Transverse colon (tissue), 4 donors: ENCODE data around the gene PAGE4. TPM values are rescaled to one million over a fixed set of nuclear protein-coding genes. Genes with fewer than 3 reads are reported as not detected.

Experiments
- DNase-seq: peaks from one replicate; pipeline ENCODE4 v3.0.0-alpha.2; 2019
- H3K27ac ChIP-seq, 4 donors: fragments of 200-600 bp; sonication (generic); 2 replicates each; pipeline ENCODE4 v1.5.1; 2016 to 2018; ENCODE audit warnings: inconsistent platforms in 4 of 4
- H3K27me3 ChIP-seq: fragments of 200-600 bp; sonication (generic); 2 replicates; pipeline ENCODE4 v1.5.1; 2017; ENCODE audit warnings: inconsistent platforms
- H3K36me3 ChIP-seq, 4 donors: fragments of 200-600 bp; sonication (generic); 2 replicates each; pipeline ENCODE4 v1.5.1; 2017 to 2019; ENCODE audit warnings: inconsistent platforms in 4 of 4
- H3K4me1 ChIP-seq, 4 donors: fragments of 200-600 bp; sonication (generic); 2 replicates each; pipeline ENCODE4 v1.5.1; 2017 to 2020; ENCODE audit warnings: inconsistent platforms in 4 of 4
- H3K4me3 ChIP-seq, 4 donors: fragments of 200-600 bp; sonication (generic); 1 replicate in 1 of 4; 2 replicates in 3 of 4; pipeline versions ENCODE4 v1.5.1 to v1.6.1; 2017 to 2019; ENCODE audit warnings: inconsistent platforms in 4 of 4
- H3K9me3 ChIP-seq, 2 donors: fragments of 200-600 bp; sonication (generic); 2 replicates each; pipeline ENCODE4 v1.5.1; 2017 to 2019; ENCODE audit warnings: inconsistent platforms in 2 of 2
- EP300 ChIP-seq: sonication (generic); formaldehyde crosslinking; IDR thresholded peaks from one replicate; pipeline ENCODE4 v1.6.1; 2017; ENCODE audit warnings: antibody characterized with exemption, low read depth
- POLR2A ChIP-seq: fragments of 450-650 bp; IDR thresholded peaks from one replicate; pipeline ENCODE4 v1.6.1; 2016; ENCODE audit warnings: antibody characterized with exemption, mild to moderate bottlenecking, moderate library complexity
- POLR2AphosphoS5 ChIP-seq, 3 donors: sonication (generic); formaldehyde crosslinking; IDR thresholded peaks; one replicate each; pipeline ENCODE4 v1.6.1; 2016; ENCODE audit warnings: antibody characterized with exemption in 3 of 3
- WGBS, 2 donors: methylation state at CpG; one replicate each; pipeline ENCODE4 v1.1.5; 2018; ENCODE audit warnings: low coverage in 1 of 2; 5-methylcytosine and 5-hydroxymethylcytosine counted together
- in situ Hi-C, 4 donors: fragments of 200-750 bp; cut with MboI; loops; one replicate each; pipeline versions ENCODE4 v1.15.0 to v1.15.1; 2017; ENCODE audit warnings: low sequenced_read_pairs in 3 of 4, low pct_ligation_motif_present in 1 of 4, low pct_unique_long_range_greater_than_20kb in 1 of 4
- intact Hi-C: fragments of 100-400 bp; cut with DNase I; formaldehyde crosslinking; loops from one replicate; pipeline ENCODE4 v1.15.1; 2023; ENCODE audit warnings: low total_unique reads
- total RNA-seq, 4 donors: library from RNA; depleted of rRNA; stranded (reverse); fragments of >200 nt; gene quantifications; one replicate each; pipeline ENCODE4 v1.1.0, GENCODE V29; 2016
- TF ChIP-seq, protein P1 (sequence below), 5 experiments: fragments of 200-600 bp in 3 of 5; fragments of 450-650 bp in 2 of 5; sonication (generic) in 3 of 5; IDR thresholded peaks; 1 replicate in 2 of 5; 2 replicates in 3 of 5; pipeline ENCODE4 v1.5.1; 2016 to 2017; ENCODE audit warnings: antibody characterized with exemption in 5 of 5, inconsistent platforms in 3 of 5, mild to moderate bottlenecking in 2 of 5, moderate library complexity in 1 of 5

The PAGE4 gene, protein sequence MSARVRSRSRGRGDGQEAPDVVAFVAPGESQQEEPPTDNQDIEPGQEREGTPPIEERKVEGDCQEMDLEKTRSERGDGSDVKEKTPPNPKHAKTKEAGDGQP
- total RNA-seq: not detected

DNA sequence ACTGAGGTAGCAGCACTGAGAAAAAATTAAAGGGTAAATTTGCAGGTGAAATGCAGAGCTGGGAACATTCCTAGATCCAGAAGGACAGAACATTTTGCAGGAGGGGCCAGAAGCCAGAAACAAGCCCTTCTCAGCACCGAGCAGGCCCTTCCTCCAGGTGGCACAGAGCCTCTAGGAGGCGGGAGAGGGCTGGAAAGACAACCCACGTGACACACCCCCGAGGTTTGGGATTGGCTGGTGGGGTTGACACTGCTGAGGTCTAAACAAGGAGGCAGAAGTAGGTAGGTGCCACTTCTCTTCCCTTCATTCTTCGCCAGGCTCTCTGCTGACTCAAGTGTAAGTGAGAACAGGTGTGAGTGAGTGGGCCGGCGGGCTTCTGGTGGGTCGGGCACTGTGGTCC lies at the start of gene PAGE4:
TSS of gene PAGE4 (plus strand) at position 288 of the 400 bp plus-strand sequence. CDS start 1,126 bp downstream, outside the sequence.
- Histone ChIP-seq H3K27me3 (no peaks in the 10 kb centered on the region), H3K4me3 (no peak within 1 kb of the TSS), H3K36me3 (no peaks in the 10 kb centered on the region), H3K9me3 (no peaks in the 10 kb centered on the region), H3K27ac (no peak within 1 kb of the TSS), H3K4me1 (no peaks in the 10 kb centered on the region)
- 68% methylated on average over 8 of the region's 8 CpGs; no CpG with 5 or more reads in 1 of the 2 donors for WGBS, 2 donors
- in situ Hi-C loops (no loop called here), intact Hi-C loops (no loop called here)
- TF ChIP-seq EP300 (no peak), POLR2A (no peak), POLR2AphosphoS5 (IDR thresholded peaks at IDR 0.05) (no peak)
- TF ChIP-seq, protein P1, sequence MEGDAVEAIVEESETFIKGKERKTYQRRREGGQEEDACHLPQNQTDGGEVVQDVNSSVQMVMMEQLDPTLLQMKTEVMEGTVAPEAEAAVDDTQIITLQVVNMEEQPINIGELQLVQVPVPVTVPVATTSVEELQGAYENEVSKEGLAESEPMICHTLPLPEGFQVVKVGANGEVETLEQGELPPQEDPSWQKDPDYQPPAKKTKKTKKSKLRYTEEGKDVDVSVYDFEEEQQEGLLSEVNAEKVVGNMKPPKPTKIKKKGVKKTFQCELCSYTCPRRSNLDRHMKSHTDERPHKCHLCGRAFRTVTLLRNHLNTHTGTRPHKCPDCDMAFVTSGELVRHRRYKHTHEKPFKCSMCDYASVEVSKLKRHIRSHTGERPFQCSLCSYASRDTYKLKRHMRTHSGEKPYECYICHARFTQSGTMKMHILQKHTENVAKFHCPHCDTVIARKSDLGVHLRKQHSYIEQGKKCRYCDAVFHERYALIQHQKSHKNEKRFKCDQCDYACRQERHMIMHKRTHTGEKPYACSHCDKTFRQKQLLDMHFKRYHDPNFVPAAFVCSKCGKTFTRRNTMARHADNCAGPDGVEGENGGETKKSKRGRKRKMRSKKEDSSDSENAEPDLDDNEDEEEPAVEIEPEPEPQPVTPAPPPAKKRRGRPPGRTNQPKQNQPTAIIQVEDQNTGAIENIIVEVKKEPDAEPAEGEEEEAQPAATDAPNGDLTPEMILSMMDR (IDR thresholded peaks at IDR 0.05): no peak
- no peak for DNase-seq

DNA sequence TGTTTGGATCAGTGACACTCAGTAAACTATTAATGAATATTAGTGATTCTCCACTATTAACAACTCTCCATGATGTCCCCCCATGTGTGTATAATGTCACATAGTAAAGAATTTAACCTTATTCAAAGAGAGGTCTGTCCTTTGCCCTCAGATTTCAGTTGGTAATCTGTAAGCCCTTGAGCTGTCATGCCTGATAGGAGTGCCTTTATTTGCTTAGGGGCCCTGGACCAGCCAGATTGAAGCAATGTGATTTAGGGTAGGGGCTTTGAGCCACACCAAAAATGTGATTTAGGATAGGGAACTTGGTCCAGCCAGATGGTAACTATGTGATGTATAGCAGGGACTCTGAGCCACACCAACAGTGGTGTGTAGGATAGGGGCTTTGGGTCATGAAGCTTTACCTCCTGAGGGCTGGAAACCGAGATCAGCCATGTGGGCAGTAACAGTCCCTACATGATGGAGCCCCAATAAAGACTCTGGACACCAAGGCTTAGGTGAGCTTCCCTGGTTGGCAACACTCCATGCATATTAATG lies 44.3 kb upstream of the PAGE4 start:
- no peaks in the 10 kb centered on the region for H3K36me3 ChIP-seq
- intact Hi-C loops (no loop called here), in situ Hi-C loops (no loop called here)
- no peaks in the 10 kb centered on the region for H3K27me3 ChIP-seq
- no peak overlapping the region for H3K27ac ChIP-seq
- no peak for TF ChIP-seq EP300
- no peak for TF ChIP-seq POLR2A
- TF ChIP-seq POLR2AphosphoS5 (IDR thresholded peaks at IDR 0.05): no peak
- TF ChIP-seq, protein P1 (IDR thresholded peaks at IDR 0.05): no peak
- no peak for DNase-seq
- H3K9me3 ChIP-seq: no peaks in the 10 kb centered on the region
- H3K4me1 ChIP-seq: no peaks in the 10 kb centered on the region
- H3K4me3 ChIP-seq: no peak overlapping the region
- WGBS, 2 donors: 55% methylated on average over 1 of the region's 1 CpG; no CpG with 5 or more reads in 1 of the 2 donors

DNA sequence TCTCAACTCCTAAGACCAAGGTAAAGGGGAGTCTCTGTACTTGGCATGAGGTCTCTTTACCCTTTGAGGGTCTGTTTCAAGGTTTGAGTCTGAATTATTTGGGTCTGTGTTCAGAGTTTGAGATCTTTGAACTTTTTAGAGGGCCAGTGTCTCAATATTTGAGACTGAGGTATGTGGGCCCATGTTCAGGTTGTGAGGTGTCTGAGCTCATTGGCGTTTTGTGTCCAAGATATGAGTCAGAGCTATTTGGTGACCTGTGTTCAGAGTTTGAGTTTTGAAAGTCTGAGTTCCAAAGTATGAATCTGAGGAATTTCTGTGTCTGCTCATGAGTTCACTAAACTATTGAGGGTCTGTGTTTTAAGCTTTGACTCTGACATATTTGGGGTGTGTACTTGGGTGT lies 36.7 kb upstream of the PAGE4 start:
- WGBS, 2 donors: 42% methylated on average over 1 of the region's 1 CpG; no CpG with 5 or more reads in 1 of the 2 donors
- DNase-seq: no peak
- in situ Hi-C loops: no loop called here
- Histone ChIP-seq H3K9me3 (no peaks in the 10 kb centered on the region), H3K4me3 (no peak overlapping the region), H3K4me1 (no peaks in the 10 kb centered on the region), H3K27me3 (no peaks in the 10 kb centered on the region), H3K27ac (no peak overlapping the region), H3K36me3 (no peaks in the 10 kb centered on the region)
- intact Hi-C loops: no loop called here
- TF ChIP-seq POLR2AphosphoS5 (IDR thresholded peaks at IDR 0.05): no peak
- no peak for TF ChIP-seq POLR2A
- TF ChIP-seq EP300: no peak
- TF ChIP-seq, protein P1 (IDR thresholded peaks at IDR 0.05): no peak

DNA sequence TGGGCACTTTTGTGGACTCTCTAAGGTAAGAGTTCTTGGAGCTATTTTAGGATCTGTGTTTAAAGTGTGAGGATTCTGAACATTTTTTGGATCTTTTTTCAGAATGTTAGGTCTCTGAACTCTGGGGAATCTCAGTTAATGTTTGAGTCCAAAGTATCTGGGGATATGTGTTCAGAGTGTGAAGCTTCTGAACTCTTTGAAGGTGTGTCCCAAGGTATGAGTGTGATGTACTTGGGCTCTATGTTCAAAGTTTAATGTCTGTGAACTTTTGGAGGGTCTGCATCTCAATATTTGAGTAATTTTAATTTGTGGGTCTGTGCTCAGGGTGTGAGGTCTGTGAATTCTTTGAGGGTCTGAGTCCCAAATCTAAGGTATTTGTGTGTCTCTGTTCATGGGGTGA lies 35.4 kb upstream of the PAGE4 start:
- no peak for TF ChIP-seq EP300
- no peak for TF ChIP-seq POLR2AphosphoS5 (IDR thresholded peaks at IDR 0.05)
- TF ChIP-seq, protein P1 (IDR thresholded peaks at IDR 0.05): no peak
- no peak for TF ChIP-seq POLR2A
- Histone ChIP-seq H3K27me3 (no peaks in the 10 kb centered on the region), H3K27ac (no peak overlapping the region), H3K36me3 (no peaks in the 10 kb centered on the region), H3K4me1 (no peaks in the 10 kb centered on the region), H3K9me3 (no peaks in the 10 kb centered on the region), H3K4me3 (no peak overlapping the region)
- in situ Hi-C loops: no loop called here
- DNase-seq: no peak
- intact Hi-C loops: no loop called here
